H1 (cell line): ENCODE data around the gene PXDN.

Experiments
- EZH2 ChIP-seq: fragments of 200-600 bp; sonication (generic); IDR thresholded peaks from 2 replicates; pipeline ENCODE4 v1.7.1; 2012; ENCODE audit warnings: low read depth, mild to moderate bottlenecking, moderate library complexity, low read length, inconsistent platforms; ENCODE audit not compliant: severe bottlenecking
- FOSL1 ChIP-seq: IDR thresholded peaks from 2 replicates; pipeline ENCODE4 v1.6.1; 2011; ENCODE audit warnings: mild to moderate bottlenecking, low read depth, low read length, moderate library complexity; ENCODE audit not compliant: insufficient read depth
- NRF1 ChIP-seq: IDR thresholded peaks from 2 replicates; pipeline ENCODE4 v1.6.1; 2011; ENCODE audit warnings: mild to moderate bottlenecking, low read depth, low read length, improper control_type of control experiment
- POLR2A ChIP-seq, 2 experiments: IDR thresholded peaks; 1 replicate in 1 of 2; 2 replicates in 1 of 2; pipeline ENCODE4 v1.6.1; 2011; ENCODE audit warnings: low read depth in 2 of 2, low read length in 2 of 2, mild to moderate bottlenecking in 2 of 2; ENCODE audit errors: control extremely low read depth in 1 of 2
- POLR2AphosphoS5 ChIP-seq: IDR thresholded peaks from 2 replicates; pipeline ENCODE4 v1.6.1; 2011; ENCODE audit warnings: low read depth, low read length
- RAD21 ChIP-seq, 2 experiments: IDR thresholded peaks in 1 of 2; conservative IDR thresholded peaks in 1 of 2; 2 replicates each; pipeline ENCODE4 v1.6.1; 2011; ENCODE audit warnings: low read depth in 2 of 2, low read length in 2 of 2, improper control_type of control experiment in 1 of 2, inconsistent platforms in 1 of 2, mild to moderate bottlenecking in 1 of 2, moderate library complexity in 1 of 2
- RBBP5 ChIP-seq: IDR thresholded peaks from 2 replicates; pipeline ENCODE4 v1.7.1; 2012; ENCODE audit warnings: low read depth, mild to moderate bottlenecking, inconsistent platforms, low read length, moderate library complexity, borderline replicate concordance
- SIRT6 ChIP-seq: IDR thresholded peaks from one replicate; pipeline ENCODE4 v1.7.1; 2012; ENCODE audit warnings: low read length, inconsistent platforms
- SUZ12 ChIP-seq: fragments of 200-600 bp; sonication (generic); IDR thresholded peaks from 2 replicates; pipeline ENCODE4 v1.6.1; 2012; ENCODE audit warnings: mild to moderate bottlenecking, inconsistent platforms, low read length, moderate library complexity, mixed read lengths
- YY1 ChIP-seq: IDR thresholded peaks from 2 replicates; pipeline ENCODE4 v1.6.1; 2011; ENCODE audit warnings: low read depth, mild to moderate bottlenecking, low read length
- TF ChIP-seq, protein P1 (sequence below), 3 experiments: IDR thresholded peaks; 1 replicate in 2 of 3; 2 replicates in 1 of 3; pipeline versions ENCODE4 v1.5.1 to v1.6.1; 2011; ENCODE audit warnings: low read length in 3 of 3, mild to moderate bottlenecking in 3 of 3, inconsistent platforms in 2 of 3, low read depth in 1 of 3, moderate library complexity in 1 of 3; ENCODE audit not compliant: insufficient read depth in 1 of 3; ENCODE audit errors: control extremely low read depth in 1 of 3
- TF ChIP-seq, protein P2 (sequence below): IDR thresholded peaks from 2 replicates; pipeline ENCODE4 v1.6.1; 2011; ENCODE audit warnings: low read length, improper control_type of control experiment

DNA sequence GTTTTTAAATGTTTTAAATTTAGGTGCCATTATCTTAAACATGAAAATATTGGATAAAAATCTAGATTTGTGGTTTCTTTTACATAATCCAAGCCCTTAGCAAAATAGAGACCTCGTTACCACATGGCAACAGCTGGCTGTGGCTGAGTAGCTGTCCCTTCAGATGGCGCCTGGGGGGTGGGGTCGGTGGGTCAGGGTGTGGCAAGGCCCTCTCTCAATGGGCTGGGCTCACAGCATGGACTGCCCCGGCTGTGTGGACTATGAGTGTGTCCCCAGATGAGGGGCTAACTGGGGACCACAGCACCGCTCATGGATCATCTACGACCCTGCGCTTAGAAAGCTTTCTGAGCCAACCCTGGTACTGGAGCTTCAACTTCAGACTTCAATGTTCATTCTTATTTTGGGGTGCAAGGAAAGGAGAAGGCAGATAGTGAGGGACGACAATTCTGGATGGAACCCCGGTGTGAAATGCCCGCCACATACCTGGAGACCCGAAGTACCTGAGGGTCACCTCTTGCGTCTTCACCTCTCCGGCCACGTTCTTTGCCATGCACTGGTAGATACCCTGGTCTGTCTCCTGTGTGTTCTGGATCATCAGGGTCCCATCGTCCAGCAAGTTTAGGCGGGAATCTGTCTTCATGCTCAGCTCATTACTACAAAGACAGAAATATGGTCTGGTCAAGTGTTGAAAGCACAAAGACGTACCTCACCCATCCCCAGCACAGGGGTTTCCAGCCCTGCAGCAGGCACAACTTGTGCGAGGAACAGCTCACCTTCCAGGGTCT is 71.0 kb downstream of the PXDN start:
- TF ChIP-seq, protein P1, sequence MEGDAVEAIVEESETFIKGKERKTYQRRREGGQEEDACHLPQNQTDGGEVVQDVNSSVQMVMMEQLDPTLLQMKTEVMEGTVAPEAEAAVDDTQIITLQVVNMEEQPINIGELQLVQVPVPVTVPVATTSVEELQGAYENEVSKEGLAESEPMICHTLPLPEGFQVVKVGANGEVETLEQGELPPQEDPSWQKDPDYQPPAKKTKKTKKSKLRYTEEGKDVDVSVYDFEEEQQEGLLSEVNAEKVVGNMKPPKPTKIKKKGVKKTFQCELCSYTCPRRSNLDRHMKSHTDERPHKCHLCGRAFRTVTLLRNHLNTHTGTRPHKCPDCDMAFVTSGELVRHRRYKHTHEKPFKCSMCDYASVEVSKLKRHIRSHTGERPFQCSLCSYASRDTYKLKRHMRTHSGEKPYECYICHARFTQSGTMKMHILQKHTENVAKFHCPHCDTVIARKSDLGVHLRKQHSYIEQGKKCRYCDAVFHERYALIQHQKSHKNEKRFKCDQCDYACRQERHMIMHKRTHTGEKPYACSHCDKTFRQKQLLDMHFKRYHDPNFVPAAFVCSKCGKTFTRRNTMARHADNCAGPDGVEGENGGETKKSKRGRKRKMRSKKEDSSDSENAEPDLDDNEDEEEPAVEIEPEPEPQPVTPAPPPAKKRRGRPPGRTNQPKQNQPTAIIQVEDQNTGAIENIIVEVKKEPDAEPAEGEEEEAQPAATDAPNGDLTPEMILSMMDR (IDR thresholded peaks at IDR 0.05; ENCODE audit: control extremely low read depth in 1 of 3, insufficient read depth in 1 of 3, low read depth in 1 of 3, low read length in 3 of 3), result no peak
- TF ChIP-seq RBBP5 (no peak), EZH2 (no peak), POLR2A (IDR thresholded peaks at IDR 0.05; ENCODE audit: control extremely low read depth in 1 of 2, low read depth in 2 of 2, low read length in 2 of 2) (no peak), SIRT6 (no peak), POLR2AphosphoS5 (no peak), RAD21 (IDR thresholded peaks at IDR 0.05 in 1 of 2, conservative IDR thresholded peaks at IDR 0.05 in 1 of 2; ENCODE audit: low read depth in 2 of 2, low read length in 2 of 2) (no peak), NRF1 (no peak), YY1 (no peak), SUZ12 (no peak), FOSL1 (no peak)
- TF ChIP-seq, protein P2, sequence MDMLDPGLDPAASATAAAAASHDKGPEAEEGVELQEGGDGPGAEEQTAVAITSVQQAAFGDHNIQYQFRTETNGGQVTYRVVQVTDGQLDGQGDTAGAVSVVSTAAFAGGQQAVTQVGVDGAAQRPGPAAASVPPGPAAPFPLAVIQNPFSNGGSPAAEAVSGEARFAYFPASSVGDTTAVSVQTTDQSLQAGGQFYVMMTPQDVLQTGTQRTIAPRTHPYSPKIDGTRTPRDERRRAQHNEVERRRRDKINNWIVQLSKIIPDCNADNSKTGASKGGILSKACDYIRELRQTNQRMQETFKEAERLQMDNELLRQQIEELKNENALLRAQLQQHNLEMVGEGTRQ, result no peak
